Measurements from ENCODE around the gene SPACA7. TPM values are rescaled to one million over a fixed set of nuclear protein-coding genes. Genes with fewer than 3 reads are reported as not detected.

The SPACA7 gene
- total and polyA plus RNA-seq, 12 donors, result not detected

DNA sequence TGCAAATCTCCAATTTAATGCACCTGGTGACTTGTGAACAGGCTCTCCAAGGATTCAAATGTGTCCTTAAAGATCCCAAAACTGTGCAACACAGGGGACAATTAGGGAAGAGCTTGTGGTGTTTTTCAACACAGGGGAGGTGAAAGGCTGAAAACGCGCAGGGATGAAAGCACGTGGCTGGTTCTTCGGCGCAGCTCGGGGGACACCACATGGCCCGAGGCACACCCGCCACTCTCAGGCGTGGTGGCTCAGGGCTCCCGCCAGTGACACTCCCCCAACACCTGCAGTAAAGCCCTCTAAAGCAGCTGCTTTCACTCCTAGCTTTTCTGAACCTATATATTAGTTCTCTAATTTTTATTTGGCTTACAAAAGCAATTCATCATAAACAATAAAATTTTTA is 91.9 kb downstream of the SPACA7 start:
- no peak for DNase-seq
- WGBS, 4 donors, result 84 to 88% (median 87%) methylated on average over 10 of the region's 10 CpGs

DNA sequence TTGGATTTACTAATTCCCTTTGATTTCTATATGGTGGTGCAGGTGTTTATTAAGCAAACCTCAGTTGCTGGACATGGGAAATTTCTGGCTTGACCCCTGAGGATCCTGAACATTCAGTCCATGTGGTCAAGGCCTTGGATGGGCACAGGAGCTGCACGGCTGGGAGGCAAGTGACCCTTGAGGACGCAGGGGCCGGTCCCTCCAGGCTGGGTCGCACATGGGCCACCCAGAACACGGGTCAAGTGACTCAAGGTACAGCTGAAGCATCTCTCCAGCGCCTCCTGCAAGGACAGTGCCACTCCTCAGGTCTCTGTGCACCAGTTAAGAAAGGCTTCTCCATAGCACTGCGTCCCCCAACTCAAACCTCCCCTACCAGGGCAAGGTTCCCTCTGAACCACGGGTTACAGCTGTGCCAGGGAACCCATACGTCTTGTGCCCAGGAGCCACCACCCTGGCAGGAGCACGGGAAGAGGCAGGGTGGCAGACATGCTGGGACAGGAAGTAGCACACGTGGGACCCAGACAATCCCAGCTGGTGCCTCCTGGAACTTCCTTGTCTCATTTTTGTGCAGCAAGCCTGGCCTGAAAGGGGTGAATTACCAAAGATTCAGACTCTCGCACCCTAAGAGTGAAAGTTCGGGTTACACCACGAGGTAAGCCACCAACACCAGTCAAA is 93.1 kb downstream of the SPACA7 start:
- H3K4me1 ChIP-seq (replicated peaks in 1 of 2), result no peaks in the 10 kb centered on the region
- intact Hi-C loops (cut with DNase I), result no loop called here
- no peak for DNase-seq
- H3K36me3 ChIP-seq (replicated peaks in 1 of 2), result no peaks in the 10 kb centered on the region
- H3K9me3 ChIP-seq (replicated peaks in 1 of 3), result no peaks in the 10 kb centered on the region
- H3K27ac ChIP-seq, result no peak overlapping the region
- H3K4me3 ChIP-seq, result no peak overlapping the region
- no peak for TF ChIP-seq POLR2A (IDR thresholded peaks at IDR 0.05)
- TF ChIP-seq, protein P1, sequence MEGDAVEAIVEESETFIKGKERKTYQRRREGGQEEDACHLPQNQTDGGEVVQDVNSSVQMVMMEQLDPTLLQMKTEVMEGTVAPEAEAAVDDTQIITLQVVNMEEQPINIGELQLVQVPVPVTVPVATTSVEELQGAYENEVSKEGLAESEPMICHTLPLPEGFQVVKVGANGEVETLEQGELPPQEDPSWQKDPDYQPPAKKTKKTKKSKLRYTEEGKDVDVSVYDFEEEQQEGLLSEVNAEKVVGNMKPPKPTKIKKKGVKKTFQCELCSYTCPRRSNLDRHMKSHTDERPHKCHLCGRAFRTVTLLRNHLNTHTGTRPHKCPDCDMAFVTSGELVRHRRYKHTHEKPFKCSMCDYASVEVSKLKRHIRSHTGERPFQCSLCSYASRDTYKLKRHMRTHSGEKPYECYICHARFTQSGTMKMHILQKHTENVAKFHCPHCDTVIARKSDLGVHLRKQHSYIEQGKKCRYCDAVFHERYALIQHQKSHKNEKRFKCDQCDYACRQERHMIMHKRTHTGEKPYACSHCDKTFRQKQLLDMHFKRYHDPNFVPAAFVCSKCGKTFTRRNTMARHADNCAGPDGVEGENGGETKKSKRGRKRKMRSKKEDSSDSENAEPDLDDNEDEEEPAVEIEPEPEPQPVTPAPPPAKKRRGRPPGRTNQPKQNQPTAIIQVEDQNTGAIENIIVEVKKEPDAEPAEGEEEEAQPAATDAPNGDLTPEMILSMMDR (IDR thresholded peaks at IDR 0.05), result no peak
- 73 to 89% (median 84%) methylated on average over 9 to 14 of the region's 14 CpGs for WGBS, 4 donors
- no peaks in the 10 kb centered on the region for H3K27me3 ChIP-seq

More for the DNA sequence above, 91.9 kb downstream of the SPACA7 start:
- intact Hi-C loops (cut with DNase I), result no loop called here
- Histone ChIP-seq H3K4me3 (no peak overlapping the region), H3K9me3 (replicated peaks in 1 of 3) (no peaks in the 10 kb centered on the region), H3K27me3 (no peaks in the 10 kb centered on the region), H3K36me3 (replicated peaks in 1 of 2) (no peaks in the 10 kb centered on the region), H3K27ac (no peak overlapping the region), H3K4me1 (replicated peaks in 1 of 2) (no peaks in the 10 kb centered on the region)
- no peak for TF ChIP-seq POLR2A (IDR thresholded peaks at IDR 0.05)
- TF ChIP-seq, protein P1 (IDR thresholded peaks at IDR 0.05), result no peak

DNA sequence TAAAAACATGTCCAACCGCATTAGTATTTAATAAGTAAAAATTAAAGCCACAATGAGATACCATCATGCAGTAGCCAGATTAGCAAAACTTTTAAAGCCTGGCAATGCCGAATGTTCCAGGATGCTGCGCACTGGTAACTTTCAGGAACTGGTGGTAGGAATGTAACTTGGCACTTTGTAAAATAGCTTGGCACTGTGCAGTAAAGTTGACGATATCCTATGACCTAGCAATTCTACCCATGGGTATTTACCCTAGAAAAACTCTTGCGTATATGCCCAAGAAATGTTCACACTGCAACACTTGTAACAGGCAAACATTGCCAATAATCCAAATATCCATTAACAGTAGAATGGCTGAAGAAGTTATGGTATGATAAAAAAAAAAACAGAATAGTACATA is 97.7 kb downstream of the SPACA7 start:
- WGBS, 4 donors, result 91 to 98% (median 96%) methylated on average over 5 of the region's 5 CpGs
- no peak overlapping the region for H3K27ac ChIP-seq
- no peak for TF ChIP-seq POLR2A (IDR thresholded peaks at IDR 0.05)
- TF ChIP-seq, protein P1 (IDR thresholded peaks at IDR 0.05), result no peak
- H3K4me1 ChIP-seq (replicated peaks in 1 of 2), result no peaks in the 10 kb centered on the region
- no peaks in the 10 kb centered on the region for H3K27me3 ChIP-seq
- DNase-seq, result no peak
- intact Hi-C loops (cut with DNase I), result no loop called here
- H3K9me3 ChIP-seq (replicated peaks in 1 of 3), result no peaks in the 10 kb centered on the region
- H3K4me3 ChIP-seq, result no peak overlapping the region
- no peaks in the 10 kb centered on the region for H3K36me3 ChIP-seq (replicated peaks in 1 of 2)

DNA sequence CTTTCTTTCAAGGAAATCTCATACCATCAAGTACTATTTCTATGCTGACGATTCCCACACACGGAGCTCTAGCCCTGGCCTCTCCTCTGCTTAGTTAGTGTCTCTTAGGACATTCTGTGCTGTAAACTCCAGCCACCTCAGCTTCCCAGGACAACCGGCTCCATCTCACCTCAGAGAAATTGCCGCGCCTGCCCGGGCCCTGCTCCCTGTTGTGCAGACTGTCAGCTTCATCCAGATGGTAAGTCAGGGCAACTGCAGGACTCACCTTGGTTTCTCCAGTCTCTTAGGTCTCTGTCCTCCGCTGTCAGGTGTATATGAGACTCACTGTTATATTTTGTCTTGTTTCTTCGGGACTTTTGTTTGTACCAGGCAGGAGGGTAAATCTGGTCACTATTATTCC is 98.7 kb downstream of the SPACA7 start:
- intact Hi-C loops (cut with DNase I), result no loop called here
- 74 to 85% (median 84%) methylated on average over 8 of the region's 8 CpGs for WGBS, 4 donors
- Histone ChIP-seq H3K36me3 (replicated peaks in 1 of 2) (no peaks in the 10 kb centered on the region), H3K9me3 (replicated peaks in 1 of 3) (no peaks in the 10 kb centered on the region), H3K4me3 (no peak overlapping the region), H3K4me1 (replicated peaks in 1 of 2) (no peaks in the 10 kb centered on the region), H3K27ac (no peak overlapping the region), H3K27me3 (no peaks in the 10 kb centered on the region)
- DNase-seq, result no peak
- no peak for TF ChIP-seq POLR2A (IDR thresholded peaks at IDR 0.05)
- TF ChIP-seq, protein P1 (IDR thresholded peaks at IDR 0.05), result no peak

All from adrenal gland (tissue), 12 donors.